ENCODE results near the gene PRKCE.

GRCh38 chr2:46213906-46214305, 562.4 kb downstream of the PRKCE start:
- TF ChIP-seq CTCF (IDR thresholded peaks at IDR 0.05) (no peak), EP300 (IDR thresholded peaks at IDR 0.05; ENCODE audit: borderline replicate concordance in 1 of 2, low read depth in 1 of 2, low read length in 1 of 2) (no peak), NFIC (IDR thresholded peaks at IDR 0.05; ENCODE audit: borderline replicate concordance) (no peak), MAX (IDR thresholded peaks at IDR 0.05; ENCODE audit: low read depth) (no peak), POLR2AphosphoS5 (IDR thresholded peaks at IDR 0.05; ENCODE audit: low read depth, low read length) (no peak), TCF12 (IDR thresholded peaks at IDR 0.05) (no peak), MEF2A (IDR thresholded peaks at IDR 0.05; ENCODE audit: borderline replicate concordance, low read depth) (no peak), GATA2 (CRISPR knock-in tag; IDR thresholded peaks at IDR 0.05) (no peak), RAD21 (IDR thresholded peaks at IDR 0.05; ENCODE audit: low read length) (no peak), ZBTB33 (IDR thresholded peaks at IDR 0.05; ENCODE audit: borderline replicate concordance, low read depth) (no peak)

Measured in SK-N-SH (cell line).